A549 treated with AZD2906 at 1 μM for 4 hours (cell line): ENCODE results near the gene VPS25. TPM values are rescaled to one million over a fixed set of nuclear protein-coding genes. Genes with fewer than 3 reads are reported as not detected.

Experiments used
- total RNA-seq: library from RNA; stranded (reverse); fragments of 200-300 nt; extraction: Qiagen RNA extraction; gene quantifications from 5 replicates; pipeline ENCODE4 v1.2.3, GENCODE V29; 2022

The VPS25 gene
- 123 to 126 TPM (median 124 TPM) in 5 replicates for total RNA-seq

DNA sequence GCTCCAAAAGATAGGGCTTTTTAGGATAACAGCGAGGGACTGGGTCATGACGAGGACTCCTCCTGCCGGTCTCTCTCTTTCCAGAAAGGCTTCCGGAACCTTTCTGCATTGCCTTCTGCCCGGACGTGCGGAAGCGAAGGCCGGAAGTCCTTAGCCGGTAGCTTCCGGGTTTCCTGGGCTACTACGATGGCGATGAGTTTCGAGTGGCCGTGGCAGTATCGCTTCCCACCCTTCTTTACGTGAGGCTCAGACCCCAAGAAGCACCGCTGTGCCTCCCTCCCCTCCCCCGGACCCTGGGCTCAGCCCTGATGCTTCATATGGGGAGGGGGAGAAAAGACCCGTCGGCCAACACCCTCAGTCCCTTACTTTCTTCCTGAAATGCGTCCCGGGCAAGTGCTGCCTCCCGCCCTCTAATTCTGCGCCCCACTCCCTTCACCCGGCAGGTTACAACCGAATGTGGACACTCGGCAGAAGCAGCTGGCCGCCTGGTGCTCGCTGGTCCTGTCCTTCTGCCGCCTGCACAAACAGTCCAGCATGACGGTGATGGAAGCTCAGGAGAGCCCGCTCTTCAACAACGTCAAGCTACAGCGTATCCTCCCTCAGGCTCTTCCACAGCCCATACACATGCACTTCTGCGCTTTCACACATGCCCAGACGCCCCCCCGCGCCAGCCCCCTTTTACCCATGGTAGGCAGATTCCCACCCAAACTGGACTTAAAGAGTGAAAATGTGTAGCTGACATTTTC is at the start of gene VPS25:
Gene VPS25, plus strand, starts transcription at position 160 of the 746 bp plus-strand sequence. Its CDS starts 27 bp downstream, at position 187.

DNA sequence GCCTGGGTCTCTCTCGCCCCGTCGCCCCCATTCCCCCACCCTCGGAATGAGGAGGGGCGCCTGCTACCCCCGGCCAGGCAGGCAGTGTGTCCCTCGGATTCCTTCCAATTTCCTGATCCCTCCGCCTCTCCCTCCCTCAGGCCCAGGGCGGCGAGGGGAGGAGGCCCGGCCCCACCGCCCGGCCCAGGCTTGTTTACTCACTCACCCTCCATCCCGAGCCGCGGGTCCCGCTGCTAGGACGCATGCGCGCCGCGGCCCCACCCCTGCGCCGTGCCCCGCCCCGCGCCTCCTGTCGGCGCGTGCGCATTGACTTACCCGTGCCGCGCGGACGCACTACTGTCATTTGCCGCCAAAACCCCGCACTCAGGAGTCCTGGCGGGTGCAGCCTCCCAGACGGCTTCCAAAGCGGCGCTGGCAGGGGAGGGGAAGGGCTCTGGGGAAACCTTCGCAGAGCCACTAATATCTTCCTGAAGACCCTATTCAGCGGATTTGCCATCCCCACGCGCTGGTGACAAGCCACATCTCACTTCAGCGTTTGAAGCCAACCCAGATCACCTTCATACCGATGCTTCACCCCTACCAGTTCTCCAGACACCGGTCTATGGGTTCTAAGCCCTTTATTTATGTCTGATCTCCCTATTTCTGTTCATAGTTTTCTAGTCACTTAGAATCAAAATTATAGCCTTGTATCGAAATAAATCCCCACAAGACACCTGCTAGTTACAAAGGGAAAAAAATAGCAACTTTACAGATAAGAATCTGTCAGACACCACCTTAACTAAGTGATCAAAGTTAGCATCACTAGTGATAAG is 28.2 kb upstream of the VPS25 start, which contains the start of gene EZH1:
Gene EZH1, minus strand, starts transcription at position 235 of the 812 bp plus-strand sequence. CDS start 16,099 bp downstream, outside the sequence.

DNA sequence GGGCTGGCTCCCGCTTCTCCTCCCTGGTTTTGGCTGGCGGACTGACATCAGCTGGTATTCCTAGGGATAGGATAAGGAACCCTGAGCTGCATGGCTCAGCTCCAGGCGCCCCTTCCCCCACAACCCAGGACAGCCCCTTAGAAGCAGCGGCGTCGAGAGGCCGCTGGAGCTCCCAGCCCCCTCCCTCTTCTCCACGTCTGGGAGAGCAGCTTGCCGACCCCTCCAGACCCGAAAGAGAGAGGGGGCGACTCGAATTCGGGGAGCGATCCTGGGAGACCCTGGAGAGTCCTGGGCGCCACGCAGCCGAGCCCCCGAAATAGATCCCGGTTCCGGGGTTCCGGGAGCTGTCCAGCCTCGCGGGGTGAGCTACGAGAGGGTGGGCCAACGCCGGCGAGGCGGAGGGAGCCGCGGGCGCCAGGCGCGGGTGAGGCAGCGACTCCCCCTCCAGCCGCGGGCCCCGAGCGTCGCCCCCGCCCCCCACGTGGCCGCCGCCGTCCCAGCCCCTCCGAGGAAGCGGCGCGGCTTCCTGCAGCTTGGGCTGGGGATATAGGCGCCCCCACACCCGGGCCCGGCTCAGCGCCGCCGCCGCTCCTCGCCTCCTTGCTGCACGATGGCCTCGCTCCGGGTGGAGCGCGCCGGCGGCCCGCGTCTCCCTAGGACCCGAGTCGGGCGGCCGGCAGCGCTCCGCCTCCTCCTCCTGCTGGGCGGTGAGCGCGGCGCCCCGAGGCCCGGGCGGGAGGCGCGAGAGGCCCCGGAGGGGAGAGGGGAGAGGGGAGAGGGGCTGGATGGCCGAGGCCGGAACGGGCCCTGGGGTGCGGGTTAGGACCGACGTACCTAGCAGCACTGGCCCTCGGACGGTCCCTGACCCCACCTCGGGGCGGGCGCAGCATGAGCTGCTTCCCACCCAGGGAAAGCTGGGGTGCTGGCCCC is 12.3 kb upstream of the VPS25 start, which contains the start of gene RAMP2:
Gene RAMP2, plus strand, starts transcription at position 576 of the 930 bp plus-strand sequence. Its CDS starts 35 bp downstream, at position 611.

DNA sequence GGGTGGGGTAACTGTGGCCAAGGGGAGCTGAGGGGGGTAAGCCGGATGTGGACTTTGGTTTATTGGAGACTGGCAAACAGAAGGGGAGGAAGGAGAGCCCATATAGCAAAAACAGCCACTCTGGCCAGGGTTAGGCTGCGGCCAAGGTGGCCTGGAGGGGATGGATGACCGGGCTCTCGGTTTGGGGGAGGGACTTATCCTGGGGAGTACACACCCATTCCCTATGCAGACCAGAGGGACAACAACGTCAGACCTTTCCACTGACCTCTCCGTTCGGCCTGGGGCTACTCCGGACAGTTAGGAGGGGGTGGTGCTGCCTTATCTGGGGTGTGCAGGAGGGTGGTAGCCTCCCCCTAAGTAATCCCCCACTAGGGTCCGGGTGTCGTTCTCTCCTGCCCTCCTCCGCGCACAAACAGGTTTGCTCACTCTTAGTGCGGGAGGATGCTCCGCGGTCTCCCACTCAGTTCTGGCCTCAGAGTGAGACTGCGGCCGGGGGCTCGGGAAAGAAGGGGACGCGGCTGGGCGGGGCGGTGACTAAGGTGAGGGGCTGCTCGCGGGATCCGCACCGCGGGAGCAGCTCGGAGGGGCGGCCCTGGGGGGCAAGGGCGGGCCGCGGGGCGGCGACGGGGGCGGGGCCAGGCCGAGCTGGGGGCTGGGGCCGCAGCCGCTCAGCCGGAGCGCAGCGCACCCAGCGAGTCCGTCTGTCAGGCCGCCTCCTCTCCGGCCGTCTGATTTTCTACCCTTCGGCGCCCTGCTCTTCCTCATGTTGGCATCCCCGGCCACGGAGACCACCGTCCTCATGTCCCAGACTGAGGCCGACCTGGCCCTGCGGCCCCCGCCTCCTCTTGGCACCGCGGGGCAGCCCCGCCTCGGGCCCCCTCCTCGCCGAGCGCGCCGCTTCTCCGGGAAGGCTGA is 6.9 kb downstream of the VPS25 start, which contains the start of gene WNK4:
Gene WNK4, plus strand, starts transcription at position 675 of the 915 bp plus-strand sequence. Its CDS starts 89 bp downstream, at position 764.

DNA sequence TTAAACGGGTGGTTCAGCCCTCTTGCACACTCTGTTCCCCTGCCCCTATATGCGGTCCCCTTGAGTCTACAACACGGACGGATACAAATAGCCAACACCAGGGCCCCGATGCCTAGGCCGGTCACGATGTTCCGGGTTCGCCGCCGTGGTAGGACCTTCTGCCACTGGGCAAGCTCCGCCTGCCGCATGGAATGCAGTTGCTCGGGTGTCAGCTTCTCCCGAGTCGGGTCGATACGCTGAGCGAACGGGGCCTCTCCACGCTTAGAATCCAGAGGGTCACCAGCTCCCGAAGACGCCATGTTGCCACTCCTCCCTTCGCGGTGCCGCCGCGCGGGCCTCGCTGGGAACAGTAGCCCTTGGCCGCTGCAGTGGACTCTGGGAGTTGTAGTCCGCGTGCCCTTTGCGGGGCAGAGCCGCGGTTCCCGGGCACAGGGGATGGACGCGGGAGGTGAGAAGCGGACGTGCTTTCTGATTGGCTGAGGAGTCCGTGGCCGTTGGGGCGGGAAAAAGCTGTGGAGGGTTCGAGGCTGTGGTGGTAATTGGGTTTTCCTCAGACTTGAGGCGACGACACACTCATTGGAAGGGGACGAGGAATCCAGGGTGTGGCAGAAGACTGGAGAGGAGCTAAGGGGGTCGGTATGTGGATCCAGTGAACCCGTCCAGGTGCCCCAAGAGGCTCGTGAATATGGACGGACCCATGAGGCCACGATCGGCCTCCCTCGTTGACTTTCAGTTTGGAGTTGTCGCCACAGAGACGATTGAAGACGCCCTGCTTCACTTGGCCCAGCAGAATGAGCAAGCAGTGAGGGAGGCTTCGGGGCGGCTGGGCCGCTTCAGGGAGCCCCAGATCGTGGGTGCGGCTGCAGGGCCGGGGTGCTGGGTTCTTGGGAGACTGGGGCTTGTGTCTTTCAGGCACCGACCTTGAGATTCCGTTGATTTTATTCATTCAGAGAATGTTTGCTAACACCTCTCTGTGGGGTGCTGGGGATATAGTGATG is 25.4 kb downstream of the VPS25 start, which contains the start of the genes CNTD1 and COA3:
Gene CNTD1, plus strand, starts transcription at position 479 of the 998 bp plus-strand sequence. Its CDS starts 207 bp downstream, at position 686.
Gene COA3, minus strand, starts transcription at position 322 of the 998 bp plus-strand sequence. Its CDS starts 23 bp downstream, at position 299.

Other genes with a start within 250 kb of the VPS25 start
- gene NAGLU, start 237.2 kb upstream of the VPS25 start, total RNA-seq = 34.3 to 48.3 TPM (median 46.9 TPM) in 5 replicates
- 0.95 to 1.8 TPM (median 1.5 TPM) in 5 replicates for gene HSD17B1, start 220.5 kb upstream of the VPS25 start, total RNA-seq
- gene COASY, start 211.3 kb upstream of the VPS25 start, total RNA-seq = 103 to 126 TPM (median 118 TPM) in 5 replicates
- 58.2 to 62.5 TPM (median 61.8 TPM) in 5 replicates for gene MLX, start 206.3 kb upstream of the VPS25 start, total RNA-seq
- 30.0 to 33.0 TPM (median 31.6 TPM) in 5 replicates for gene PSMC3IP, start 195.7 kb upstream of the VPS25 start, total RNA-seq
- gene RETREG3, start 164.1 kb upstream of the VPS25 start, total RNA-seq = 23.5 to 29.0 TPM (median 26.5 TPM) in 5 replicates
- gene TUBG1, start 163.8 kb upstream of the VPS25 start, total RNA-seq = 134 to 147 TPM (median 139 TPM) in 5 replicates
- 15.2 to 22.9 TPM (median 20.9 TPM) in 5 replicates for gene TUBG2, start 114.2 kb upstream of the VPS25 start, total RNA-seq
- gene PLEKHH3, start 96.5 kb upstream of the VPS25 start, total RNA-seq = 9.6 to 17.7 TPM (median 16.1 TPM) in 5 replicates
- gene CCR10, start 91.6 kb upstream of the VPS25 start, total RNA-seq = 0.25 to 0.35 TPM (median 0.29 TPM) in 5 replicates
- 4.5 to 5.6 TPM (median 5.0 TPM) in 5 replicates for gene CNTNAP1, start 90.9 kb upstream of the VPS25 start, total RNA-seq
- gene EZH1, start 28.4 kb upstream of the VPS25 start, total RNA-seq = 8.9 to 13.0 TPM (median 11.9 TPM) in 5 replicates
- 0.51 to 1.3 TPM (median 1.2 TPM) in 5 replicates for gene RAMP2, start 12.2 kb upstream of the VPS25 start, total RNA-seq
- gene WNK4, start 7.2 kb downstream of the VPS25 start, total RNA-seq = 0.91 to 1.6 TPM (median 1.2 TPM) in 5 replicates
- gene COA3, start 25.3 kb downstream of the VPS25 start, total RNA-seq = 112 to 138 TPM (median 133 TPM) in 5 replicates
- gene CNTD1, start 25.4 kb downstream of the VPS25 start, total RNA-seq = 0.03 to 0.06 TPM (median 0.04 TPM) in 4 of 5 replicates, not detected in the other
- 78.1 to 101 TPM (median 79.7 TPM) in 5 replicates for gene BECN1, start 50.8 kb downstream of the VPS25 start, total RNA-seq
- gene PSME3, start 59.9 kb downstream of the VPS25 start, total RNA-seq = 220 to 295 TPM (median 223 TPM) in 5 replicates
- gene AOC2, start 71.1 kb downstream of the VPS25 start, total RNA-seq = 1.7 to 2.7 TPM (median 1.8 TPM) in 5 replicates
- 1.0 to 1.6 TPM (median 1.3 TPM) in 5 replicates for gene AOC3, start 77.8 kb downstream of the VPS25 start, total RNA-seq
- gene G6PC1, start 127.3 kb downstream of the VPS25 start, total RNA-seq = 0.02 to 0.04 TPM (median 0.03 TPM) in 3 of 5 replicates, not detected in the others
- gene AARSD1, start 191.0 kb downstream of the VPS25 start, total RNA-seq = 52.3 to 58.2 TPM (median 56.4 TPM) in 5 replicates
- gene PTGES3L, start 206.6 kb downstream of the VPS25 start, total RNA-seq = 0.63 to 1.3 TPM (median 0.87 TPM) in 5 replicates
- 19.0 to 20.1 TPM (median 19.6 TPM) in 5 replicates for gene RUNDC1, start 207.1 kb downstream of the VPS25 start, total RNA-seq
- gene RPL27, start 225.0 kb downstream of the VPS25 start, total RNA-seq = 2,911 to 3,334 TPM (median 2,945 TPM) in 5 replicates
- gene IFI35, start 233.3 kb downstream of the VPS25 start, total RNA-seq = 17.3 to 20.9 TPM (median 19.0 TPM) in 5 replicates
- gene VAT1, start 248.9 kb downstream of the VPS25 start, total RNA-seq = 228 to 248 TPM (median 238 TPM) in 5 replicates